A673 (cell line): ENCODE results near the gene NAPA.

Experiments used
- EZH2 ChIP-seq: fragments of 200-600 bp; sonication (generic); IDR thresholded peaks from 2 replicates; pipeline ENCODE4 v1.6.1; 2017; ENCODE audit warnings: borderline replicate concordance, low read depth, mild to moderate bottlenecking, mixed read lengths, antibody characterized with exemption, low read length; ENCODE audit not compliant: poor library complexity, severe bottlenecking
- TF ChIP-seq, protein P1 (sequence below): fragments of 300-800, 200-600 bp; sonication (generic); conservative IDR thresholded peaks from 2 replicates; pipeline ENCODE4 v1.5.1; 2017; ENCODE audit warnings: low read depth, mild to moderate bottlenecking, antibody characterized with exemption, low read length, moderate library complexity, mixed read lengths

DNA sequence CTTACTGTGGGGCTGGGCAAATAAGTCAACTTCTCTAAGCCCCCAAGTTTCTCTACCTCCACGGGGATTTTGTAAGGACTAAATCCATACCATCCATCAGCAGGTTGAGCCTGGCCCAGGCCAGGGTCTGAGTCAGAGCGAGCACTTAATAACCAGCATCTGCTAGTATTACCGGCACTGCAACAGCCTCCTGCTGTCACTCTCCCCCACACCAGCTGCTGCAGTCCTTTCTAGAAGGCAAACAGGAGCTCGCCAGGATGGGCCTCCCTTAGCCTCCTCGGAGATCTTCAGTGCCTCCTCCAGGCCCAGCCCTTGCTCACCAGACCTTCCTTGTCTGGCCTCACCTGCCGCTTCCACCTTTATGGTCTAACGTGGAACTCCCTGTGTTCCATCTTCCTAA is 3.2 kb downstream of the NAPA start:
- TF ChIP-seq, protein P1, sequence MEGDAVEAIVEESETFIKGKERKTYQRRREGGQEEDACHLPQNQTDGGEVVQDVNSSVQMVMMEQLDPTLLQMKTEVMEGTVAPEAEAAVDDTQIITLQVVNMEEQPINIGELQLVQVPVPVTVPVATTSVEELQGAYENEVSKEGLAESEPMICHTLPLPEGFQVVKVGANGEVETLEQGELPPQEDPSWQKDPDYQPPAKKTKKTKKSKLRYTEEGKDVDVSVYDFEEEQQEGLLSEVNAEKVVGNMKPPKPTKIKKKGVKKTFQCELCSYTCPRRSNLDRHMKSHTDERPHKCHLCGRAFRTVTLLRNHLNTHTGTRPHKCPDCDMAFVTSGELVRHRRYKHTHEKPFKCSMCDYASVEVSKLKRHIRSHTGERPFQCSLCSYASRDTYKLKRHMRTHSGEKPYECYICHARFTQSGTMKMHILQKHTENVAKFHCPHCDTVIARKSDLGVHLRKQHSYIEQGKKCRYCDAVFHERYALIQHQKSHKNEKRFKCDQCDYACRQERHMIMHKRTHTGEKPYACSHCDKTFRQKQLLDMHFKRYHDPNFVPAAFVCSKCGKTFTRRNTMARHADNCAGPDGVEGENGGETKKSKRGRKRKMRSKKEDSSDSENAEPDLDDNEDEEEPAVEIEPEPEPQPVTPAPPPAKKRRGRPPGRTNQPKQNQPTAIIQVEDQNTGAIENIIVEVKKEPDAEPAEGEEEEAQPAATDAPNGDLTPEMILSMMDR = no peak
- TF ChIP-seq EZH2 = no peak
